B cell (primary cell): ENCODE results near the gene TLR8. TPM values are rescaled to one million over a fixed set of nuclear protein-coding genes. Genes with fewer than 3 reads are reported as not detected.

Experiments used
- ATAC-seq: fragments of 200-7000 bp; cut with Tn5 transposase; one replicate; pipeline ENCODE4 v1.10.0; 2021; ENCODE audit warnings: low read depth, mild to moderate bottlenecking, moderate number of reproducible peaks, moderate library complexity
- CTCF ChIA-PET: fragments of 350-600 bp; sonication (Branson Sonifier 250); formaldehyde crosslinking; loops from one replicate; lab custom pipeline; 2021; ENCODE audit warnings: antibody characterized with exemption, inconsistent platforms; lab: Charles Lee
- POLR2A ChIA-PET: fragments of 350-600 bp; sonication (Branson Sonifier 250); formaldehyde crosslinking; loops from one replicate; lab custom pipeline; 2021; ENCODE audit warnings: antibody characterized with exemption; lab: Charles Lee
- DNase-seq: peaks from one replicate; pipeline ENCODE4 v3.0.0; 2013
- H2AFZ ChIP-seq: 2 replicates; pipeline ENCODE4 v1.6.1; 2012; ENCODE audit warnings: mild to moderate bottlenecking, low read depth, low read length; ENCODE audit not compliant: insufficient read depth, poor library complexity, severe bottlenecking
- H3K27ac ChIP-seq, 2 donors: 1 replicate in 1 of 2; 2 replicates in 1 of 2; pipeline ENCODE4 v1.5.1; 2012 to 2013; ENCODE audit warnings: low read length in 2 of 2, mild to moderate bottlenecking in 2 of 2, moderate library complexity in 1 of 2
- H3K27me3 ChIP-seq, 4 experiments: fragments of 200-600 bp in 1 of 4; sonication (generic) in 1 of 4; replicated peaks in 1 of 4; 1 replicate in 2 of 4; 2 replicates in 2 of 4; pipeline versions ENCODE4 v1.6.1 to v1.7.0; 2013 to 2016; ENCODE audit warnings: low read length in 3 of 4, mild to moderate bottlenecking in 2 of 4, mixed read lengths in 1 of 4, moderate library complexity in 1 of 4; ENCODE audit not compliant: insufficient read depth in 4 of 4, control insufficient read depth in 3 of 4; ENCODE audit errors: control extremely low read depth in 1 of 4
- H3K36me3 ChIP-seq, 2 experiments: replicated peaks in 1 of 2; 1 replicate in 1 of 2; 2 replicates in 1 of 2; pipeline versions ENCODE4 v1.6.1 to v1.7.1; 2013; ENCODE audit warnings: low read length in 1 of 2; ENCODE audit not compliant: insufficient read depth in 2 of 2, control insufficient read depth in 1 of 2; ENCODE audit errors: control extremely low read depth in 1 of 2, extremely low read depth in 1 of 2
- H3K4me1 ChIP-seq, 2 donors: fragments of 200-600 bp in 1 of 2; sonication (generic) in 1 of 2; 1 replicate in 1 of 2; 2 replicates in 1 of 2; pipeline versions ENCODE4 v1.5.1 to v1.6.1; 2013 to 2017; ENCODE audit warnings: low read length in 2 of 2; ENCODE audit not compliant: control insufficient read depth in 2 of 2, insufficient read depth in 2 of 2
- H3K4me2 ChIP-seq: replicated peaks from 2 replicates; pipeline ENCODE3; 2012; ENCODE audit warnings: mild to moderate bottlenecking, low read depth, low read length; ENCODE audit not compliant: poor library complexity, severe bottlenecking
- H3K4me3 ChIP-seq, 5 experiments: fragments of 200-600 bp in 1 of 5; sonication (generic) in 1 of 5; 1 replicate in 3 of 5; 2 replicates in 2 of 5; pipeline versions ENCODE4 v1.5.1 to v1.7.0; 2011 to 2016; ENCODE audit warnings: low read length in 4 of 5, mild to moderate bottlenecking in 4 of 5, low read depth in 2 of 5, control low read depth in 1 of 5, moderate library complexity in 1 of 5; ENCODE audit not compliant: insufficient read depth in 1 of 5; ENCODE audit errors: control extremely low read depth in 1 of 5, extremely low read depth in 1 of 5
- H3K79me2 ChIP-seq: fragments of 200-600 bp; sonication (generic); one replicate; pipeline ENCODE4 v1.6.0; 2016; ENCODE audit warnings: low read length; ENCODE audit not compliant: control insufficient read depth, insufficient read depth
- H3K9ac ChIP-seq: fragments of 200-600 bp; sonication (generic); 2 replicates; pipeline ENCODE4 v1.6.1; 2017; ENCODE audit warnings: mild to moderate bottlenecking, low read length, moderate library complexity
- H3K9me3 ChIP-seq, 3 donors: one replicate each; pipeline versions ENCODE4 v1.6.1 to v1.7.1; 2013; ENCODE audit warnings: low read length in 2 of 3; ENCODE audit not compliant: control insufficient read depth in 2 of 3, insufficient read depth in 1 of 3; ENCODE audit errors: control extremely low read depth in 1 of 3
- H4K20me1 ChIP-seq: 2 replicates; pipeline ENCODE4 v1.6.0; 2012; ENCODE audit warnings: mild to moderate bottlenecking, low read length; ENCODE audit not compliant: insufficient read depth, control insufficient read depth, poor library complexity, severe bottlenecking
- H3K27ac Mint-ChIP-seq: one replicate; pipeline ENCODE4 v1.8.0; 2021; ENCODE audit warnings: mixed read lengths
- H3K27me3 Mint-ChIP-seq: one replicate; pipeline ENCODE4 v1.8.0; 2021; ENCODE audit warnings: mixed read lengths
- H3K4me1 Mint-ChIP-seq: one replicate; pipeline ENCODE4 v1.8.0; 2021; ENCODE audit warnings: mixed read lengths
- H3K4me3 Mint-ChIP-seq: one replicate; pipeline ENCODE4 v1.8.0; 2021; ENCODE audit warnings: mixed read lengths
- H3K9me3 Mint-ChIP-seq: one replicate; pipeline ENCODE4 v1.8.0; 2022; ENCODE audit warnings: mixed read lengths; ENCODE audit not compliant: insufficient read depth
- CTCF ChIP-seq: fragments of 200-600 bp; IDR thresholded peaks from one replicate; pipeline ENCODE4 v1.8.0; 2022; ENCODE audit warnings: antibody characterized with exemption, mild to moderate bottlenecking
- EZH2 ChIP-seq: IDR thresholded peaks from 2 replicates; pipeline ENCODE4 v1.6.1; 2012; ENCODE audit warnings: borderline replicate concordance, low read depth, mild to moderate bottlenecking, moderate library complexity, low read length; ENCODE audit not compliant: insufficient read depth, poor library complexity, severe bottlenecking
- WGBS: methylation state at CpG from one replicate; pipeline ENCODE4 v1.1.5; 2013; ENCODE audit warnings: missing lambda C conversion rate; ENCODE audit not compliant: insufficient coverage; 5-methylcytosine and 5-hydroxymethylcytosine counted together
- intact Hi-C: fragments of 100-400 bp; cut with micrococcal nuclease; formaldehyde crosslinking; loops from one replicate; pipeline ENCODE4 v1.10.0; 2022
- polyA plus RNA-seq: library from polyadenylated mRNA; depleted of rRNA; stranded (reverse); fragments of >200 nt; gene quantifications from 2 replicates; pipeline ENCODE4 v1.2.3, GENCODE V29; 2012
- total RNA-seq, 2 donors: library from RNA; stranded (reverse); fragments of 120-200 nt in 1 of 2; gene quantifications; 1 replicate in 1 of 2; 2 replicates in 1 of 2; pipeline versions ENCODE4 v1.2.3 to v1.2.4, GENCODE V29; 2013 to 2022

The TLR8 gene
- total and polyA plus RNA-seq, 2 donors (not counting 1 experiment from before 2014, with no cell fraction given), result 0.19 to 0.39 TPM

- H3K4me2 ChIP-seq, result peak overlapping the region; percentile 37
- no peak overlapping the region for H2AFZ ChIP-seq
- intact Hi-C loops, result loop anchor here (1.0 to 10.0 kb wide), 2 partner anchors 50 to 80 kb away; no protein-coding TSS in a partner anchor
- peaks cover 44% of the 10 kb centered on the region in 2 donors for H3K4me1 ChIP-seq
- Mint-ChIP-seq H3K27ac (no peak overlapping the region), H3K4me1 (peaks cover 55% of the 10 kb centered on the region), H3K4me3 (peak overlapping the region; percentile 57), H3K27me3 (no peaks in the 10 kb centered on the region), H3K9me3 (no peaks in the 10 kb centered on the region)
- no peaks in the 10 kb centered on the region for H4K20me1 ChIP-seq
- no peaks in the 10 kb centered on the region for H3K36me3 ChIP-seq
- WGBS, result no CpG with 5 or more reads among the region's 12 CpGs
- H3K79me2 ChIP-seq, result peaks cover 3% of the 10 kb centered on the region
- ATAC-seq (peak; percentile 63), DNase-seq (peak; percentile 73)
- no peaks in the 10 kb centered on the region for H3K27me3 ChIP-seq
- CTCF ChIA-PET, result interaction anchor here (0.6 to 9.0 kb wide), 7 partner anchors 9 to 83 kb away, joined by 3 to 159 read pairs (median 4); no protein-coding TSS in a partner anchor
- no peak overlapping the region for H3K4me3 ChIP-seq
- TF ChIP-seq EZH2 (no peak), CTCF (peak; percentile 76)
- POLR2A ChIA-PET, result no interaction called here
- no peak overlapping the region for H3K27ac ChIP-seq
- H3K9ac ChIP-seq, result no peak overlapping the region
- H3K9me3 ChIP-seq, result no peaks in the 10 kb centered on the region
Observed at GRCh38 chrX:12894074-12895030, 12.1 kb upstream of the TLR8 start.

GRCh38 chrX:12895866-12896265, 10.6 kb upstream of the TLR8 start:
- Mint-ChIP-seq H3K27me3 (no peaks in the 10 kb centered on the region), H3K4me3 (no peak overlapping the region), H3K9me3 (no peaks in the 10 kb centered on the region), H3K4me1 (peaks cover 40% of the 10 kb centered on the region), H3K27ac (no peak overlapping the region)
- Histone ChIP-seq H3K36me3 (no peaks in the 10 kb centered on the region), H3K27ac (no peak overlapping the region), H3K79me2 (peaks cover 3% of the 10 kb centered on the region), H3K4me3 (no peak overlapping the region), H4K20me1 (no peaks in the 10 kb centered on the region), H2AFZ (no peak overlapping the region), H3K4me1 (peaks cover 31 to 32% of the 10 kb centered on the region in 2 donors), H3K27me3 (no peaks in the 10 kb centered on the region), H3K9ac (no peak overlapping the region), H3K4me2 (no peak overlapping the region), H3K9me3 (no peaks in the 10 kb centered on the region)
- intact Hi-C loops, result loop anchor here (10.0 kb wide), 1 partner anchor 51 kb away; no protein-coding TSS in a partner anchor
- ChIA-PET CTCF (interaction anchor here (1.5 to 9.0 kb wide), 2 partner anchors 42 to 82 kb away, joined by 4 to 159 read pairs; no protein-coding TSS in a partner anchor), POLR2A (no interaction called here)
- WGBS, result no CpG with 5 or more reads among the region's 2 CpGs
- DNase-seq (no peak), ATAC-seq (no peak)
- TF ChIP-seq CTCF, result no peak
- TF ChIP-seq EZH2, result no peak
